ENCODE measurements around the gene MED12.

- TF ChIP-seq CTCF (conservative IDR thresholded peaks at IDR 0.05; ENCODE audit: low read length) = no peak
- no peak for TF ChIP-seq EZH2phosphoT487 (IDR thresholded peaks at IDR 0.05; ENCODE audit: borderline replicate concordance)
Observed at GRCh38 chrX:71184092-71184491, 65.7 kb downstream of the MED12 start.

All from Loucy (cell line).